GM23338 (cell line): ENCODE data around the gene ASB3. TPM values are rescaled to one million over a fixed set of nuclear protein-coding genes. Genes with fewer than 3 reads are reported as not detected.

ENCODE experiments used
- ATAC-seq: fragments of 200-7000 bp; cut with Tn5 transposase; 3 replicates; pipeline ENCODE4 v1.9.1; 2020
- DNase-seq: peaks from one replicate; pipeline ENCODE4 v3.0.0-alpha.2; 2015; ENCODE audit warnings: low spot score
- H2AFZ ChIP-seq: fragments of 200-600 bp; sonication (generic); 2 replicates; pipeline ENCODE4 v1.8.0; 2016; ENCODE audit warnings: antibody characterized with exemption, mild to moderate bottlenecking, moderate library complexity
- H3F3A ChIP-seq: fragments of 200-600 bp; sonication (generic); replicated peaks from 2 replicates; pipeline ENCODE4 v1.8.0; 2017; ENCODE audit warnings: antibody characterized with exemption, mixed run types, low read depth
- H3K27ac ChIP-seq: fragments of 200-600 bp; sonication (generic); 2 replicates; pipeline ENCODE4 v1.6.1; 2016; ENCODE audit warnings: low read depth
- H3K27me3 ChIP-seq: fragments of 200-600 bp; sonication (generic); 2 replicates; pipeline ENCODE4 v1.8.0; 2016; ENCODE audit warnings: mild to moderate bottlenecking, mixed run types, moderate library complexity; ENCODE audit not compliant: insufficient read depth
- H3K36me3 ChIP-seq: fragments of 200-600 bp; sonication (generic); 2 replicates; pipeline ENCODE4 v1.8.0; 2016; ENCODE audit warnings: mild to moderate bottlenecking; ENCODE audit not compliant: insufficient read depth
- H3K4me1 ChIP-seq: fragments of 200-600 bp; sonication (generic); 2 replicates; pipeline ENCODE4 v1.8.0; 2016; ENCODE audit warnings: mild to moderate bottlenecking, moderate library complexity; ENCODE audit not compliant: insufficient read depth
- H3K4me2 ChIP-seq: fragments of 200-600 bp; sonication (generic); 2 replicates; pipeline ENCODE4 v1.7.1; 2017; ENCODE audit warnings: mixed run types
- H3K4me3 ChIP-seq: fragments of 200-600 bp; sonication (generic); 2 replicates; pipeline ENCODE4 v1.6.1; 2016; ENCODE audit warnings: mixed run types
- H3K79me2 ChIP-seq: fragments of 200-600 bp; sonication (generic); replicated peaks from 2 replicates; pipeline ENCODE4 v1.8.0; 2017; ENCODE audit warnings: mild to moderate bottlenecking; ENCODE audit not compliant: insufficient read depth
- H3K9me2 ChIP-seq: fragments of 200-600 bp; sonication (generic); 2 replicates; pipeline ENCODE4 v1.8.0; 2017; ENCODE audit not compliant: insufficient read depth
- H4K20me1 ChIP-seq: fragments of 200-600 bp; sonication (generic); replicated peaks from 2 replicates; pipeline ENCODE4 v1.8.0; 2017; ENCODE audit warnings: mild to moderate bottlenecking; ENCODE audit not compliant: insufficient read depth
- H3K27ac Mint-ChIP-seq: 2 replicates; pipeline ENCODE4 v1.8.0; 2020; ENCODE audit warnings: inconsistent platforms, mild to moderate bottlenecking, moderate library complexity, mixed read lengths
- H3K27me3 Mint-ChIP-seq: 3 replicates; pipeline ENCODE4 v1.8.0; 2022; ENCODE audit warnings: low read depth, mild to moderate bottlenecking, moderate library complexity, mixed read lengths, inconsistent platforms; ENCODE audit not compliant: insufficient read depth, poor library complexity
- H3K36me3 Mint-ChIP-seq: 3 replicates; pipeline ENCODE4 v1.8.0; 2021; ENCODE audit warnings: low read depth, mild to moderate bottlenecking, inconsistent platforms, moderate library complexity, mixed read lengths
- H3K4me1 Mint-ChIP-seq: 3 replicates; pipeline ENCODE4 v1.8.0; 2020; ENCODE audit warnings: mild to moderate bottlenecking, inconsistent platforms, mixed read lengths
- H3K4me3 Mint-ChIP-seq: 3 replicates; pipeline ENCODE4 v1.8.0; 2021; ENCODE audit warnings: moderate library complexity, mild to moderate bottlenecking, inconsistent platforms, mixed read lengths
- H3K9me3 Mint-ChIP-seq: 3 replicates; pipeline ENCODE4 v1.8.0; 2020; ENCODE audit warnings: moderate library complexity, mild to moderate bottlenecking, inconsistent platforms, mixed read lengths
- CTCF ChIP-seq, 2 experiments: fragments of 200-600 bp in 1 of 2; sonication (generic) in 1 of 2; conservative IDR thresholded peaks; 2 replicates each; pipeline versions ENCODE4 v1.5.1 to v1.6.1; 2016 to 2017; ENCODE audit warnings: antibody characterized with exemption in 2 of 2, low read depth in 2 of 2, mild to moderate bottlenecking in 2 of 2, moderate library complexity in 1 of 2
- EZH2 ChIP-seq: fragments of 200-600 bp; sonication (generic); IDR thresholded peaks from one replicate; pipeline ENCODE4 v1.8.0; 2017; ENCODE audit warnings: antibody characterized with exemption, mild to moderate bottlenecking, low read depth; ENCODE audit not compliant: unreplicated experiment
- JUNB ChIP-seq: IDR thresholded peaks from one replicate; pipeline ENCODE4 v1.6.1; 2016; ENCODE audit warnings: antibody characterized with exemption; ENCODE audit not compliant: unreplicated experiment
- NANOG ChIP-seq: IDR thresholded peaks from 2 replicates; pipeline ENCODE4 v1.6.1; 2016; ENCODE audit warnings: antibody characterized with exemption, borderline replicate concordance
- REST ChIP-seq: IDR thresholded peaks from one replicate; pipeline ENCODE4 v1.6.1; 2018; ENCODE audit warnings: antibody characterized with exemption; ENCODE audit not compliant: unreplicated experiment
- STAT1 ChIP-seq: IDR thresholded peaks from one replicate; pipeline ENCODE4 v1.6.1; 2016; ENCODE audit warnings: antibody characterized with exemption; ENCODE audit not compliant: unreplicated experiment
- ZNF114 ChIP-seq: fragments of 250-450 bp; sonication (Bioruptor Pico); IDR thresholded peaks from 2 replicates; pipeline ENCODE4 v1.5.0; 2020; ENCODE audit warnings: mild to moderate bottlenecking, moderate library complexity
- ZNF462 ChIP-seq: fragments of 250-450 bp; sonication (Bioruptor Pico); IDR thresholded peaks from 2 replicates; pipeline ENCODE4 v1.5.0; 2020; ENCODE audit warnings: mild to moderate bottlenecking, moderate library complexity
- polyA plus RNA-seq: library from polyadenylated mRNA; unstranded; fragments of >200 nt; fragmentation: Nextera tagmentation; extraction: Ambion mirVana; gene quantifications from 2 replicates; pipeline ENCODE4 v1.2.1, GENCODE V29; 2016
- total RNA-seq: library from RNA; depleted of rRNA; stranded (reverse); fragments of >200 nt; shearing (Covaris generic); gene quantifications from 2 replicates; pipeline ENCODE4 v1.2.3, GENCODE V29; 2014

The ASB3 gene
- total and polyA plus RNA-seq, 2 experiments from 2014 or later = 22.4 to 30.5 TPM

- no peak for TF ChIP-seq REST
These were observed 999 bp upstream of the ASB3 start (continued) for GRCh38 chr2:53787614-53788289.

GRCh38 chr2:53786352-53786704 lies 425 bp downstream of the ASB3 start:
- peak overlapping the region; percentile 99 for H3K27ac ChIP-seq
- H3K79me2 ChIP-seq = peaks cover 93% of the 10 kb centered on the region
- peak overlapping the region; percentile 99 for H3K27ac Mint-ChIP-seq
- peak overlapping the region; percentile 96 for H3K4me3 ChIP-seq
- peaks cover 11% of the 10 kb centered on the region; the same call in 1 of the 2 replicates for H4K20me1 ChIP-seq
- peaks cover 35% of the 10 kb centered on the region for H3K4me1 Mint-ChIP-seq
- TF ChIP-seq STAT1 = no peak
- no peak for TF ChIP-seq ZNF462 (CRISPR knock-in tag)
- no peak for TF ChIP-seq CTCF (conservative IDR thresholded peaks at IDR 0.05; ENCODE audit: low read depth in 2 of 2)
- TF ChIP-seq ZNF114 (CRISPR knock-in tag) = no peak
- TF ChIP-seq JUNB = no peak
- TF ChIP-seq REST = no peak
- TF ChIP-seq NANOG = no peak
- no peak for TF ChIP-seq EZH2
- H3K36me3 ChIP-seq = 0 out of 2 replicates have a peak, but pooled peaks cover 5% of the 10 kb centered on the region
- peak overlapping the region; percentile 95 for H3K4me3 Mint-ChIP-seq
- peaks cover 28% of the 10 kb centered on the region for H3K4me1 ChIP-seq
- peaks cover 2% of the 10 kb centered on the region; the same call in 2 of the 3 replicates for H3K9me3 Mint-ChIP-seq
- DNase-seq (no peak), ATAC-seq (peak; percentile 28)
- peaks cover 5% of the 10 kb centered on the region; the same call in 1 of the 2 replicates for H3F3A ChIP-seq
- no peaks in the 10 kb centered on the region for H3K27me3 ChIP-seq
- peaks cover 8% of the 10 kb centered on the region for H3K27me3 Mint-ChIP-seq
- H3K9me2 ChIP-seq = no peaks in the 10 kb centered on the region
- H2AFZ ChIP-seq = peak overlapping the region; percentile 93
- peaks cover 11% of the 10 kb centered on the region for H3K36me3 Mint-ChIP-seq
- peak overlapping the region; percentile 99 for H3K4me2 ChIP-seq
